Putamen (tissue), 1 donor: ENCODE data around the gene EGFLAM.

ENCODE experiments used
- DNase-seq: peaks from one replicate; pipeline ENCODE4 v3.0.0-alpha.2; 2016; ENCODE audit warnings: low spot score

The EGFLAM gene

DNA sequence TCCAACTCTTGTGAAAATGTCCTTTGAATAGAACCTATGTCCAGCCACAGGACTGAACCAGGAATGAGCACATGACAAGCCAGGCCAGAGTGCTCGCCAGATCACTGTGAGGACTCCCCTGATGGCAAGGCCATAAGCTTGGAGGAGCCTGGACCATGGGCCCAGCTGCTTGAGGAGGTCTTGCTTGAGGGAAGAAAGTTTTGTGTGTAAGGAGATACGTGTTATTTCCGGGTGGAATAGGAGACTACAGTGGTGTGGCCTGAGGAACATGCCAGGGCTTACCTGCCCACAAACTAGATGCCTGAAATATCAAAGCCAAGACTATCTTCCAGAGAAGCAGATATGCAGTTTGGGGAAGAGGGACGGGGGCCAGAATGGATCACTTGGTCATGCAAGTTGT lies 213.3 kb downstream of the EGFLAM start:
- no peak for DNase-seq

DNA sequence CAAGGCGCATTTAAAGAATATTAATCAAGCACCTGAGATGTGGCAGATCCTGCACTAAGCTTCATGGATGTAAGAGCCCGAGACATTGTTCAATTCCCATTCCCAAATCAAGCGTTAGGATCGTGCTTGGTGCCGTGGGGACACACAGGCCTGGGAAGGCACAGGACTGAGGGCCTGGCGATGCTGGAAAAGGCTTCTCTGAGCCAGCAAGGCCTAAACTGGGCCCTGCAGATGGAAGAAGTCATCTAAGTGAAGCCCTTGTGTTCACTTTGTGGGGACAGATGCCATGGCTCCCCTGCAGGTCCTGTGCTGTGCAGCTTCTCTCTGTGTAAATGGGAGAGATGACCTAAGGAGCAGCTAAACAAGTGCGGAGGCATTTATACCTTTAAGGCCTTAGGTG lies 214.2 kb downstream of the EGFLAM start:
- no peak for DNase-seq

DNA sequence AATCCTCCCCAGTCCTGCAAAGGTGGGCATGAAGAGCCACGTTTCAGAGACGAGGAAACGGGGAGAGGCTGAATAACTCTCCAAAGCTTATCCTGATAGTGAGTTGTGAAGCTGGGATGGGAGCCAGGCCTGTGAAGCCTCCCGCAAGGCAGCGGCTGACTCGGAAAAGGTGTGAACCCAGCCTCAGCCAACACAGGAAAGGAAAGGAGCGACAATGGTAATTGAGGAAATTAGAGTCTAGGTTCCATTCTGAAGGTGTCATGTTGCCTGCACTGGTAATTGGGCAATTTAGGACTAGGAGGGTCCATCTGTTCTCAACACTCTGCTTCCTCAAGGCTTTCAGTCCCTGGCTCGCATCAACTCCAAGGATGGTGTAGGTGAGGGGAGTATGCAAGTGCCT lies 214.6 kb downstream of the EGFLAM start:
- no peak for DNase-seq

DNA sequence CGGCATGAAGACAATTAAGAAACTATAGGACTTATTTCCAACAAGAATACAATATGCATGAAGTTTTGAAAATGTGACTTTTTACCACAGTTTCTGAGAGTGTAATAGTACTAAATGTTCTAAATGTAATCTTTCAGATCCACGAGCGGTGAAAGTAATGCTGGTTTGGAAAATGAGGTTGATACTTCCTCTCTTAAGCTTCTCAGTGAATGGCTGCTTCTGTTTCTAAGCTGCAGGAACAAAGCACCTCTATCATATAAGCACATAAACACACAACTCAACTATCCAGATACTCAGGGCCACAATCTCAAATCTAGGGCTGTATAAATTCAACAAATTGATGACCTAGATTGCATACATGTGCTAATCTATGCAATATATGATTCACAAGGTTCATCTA lies 219.8 kb downstream of the EGFLAM start:
- no peak for DNase-seq

DNA sequence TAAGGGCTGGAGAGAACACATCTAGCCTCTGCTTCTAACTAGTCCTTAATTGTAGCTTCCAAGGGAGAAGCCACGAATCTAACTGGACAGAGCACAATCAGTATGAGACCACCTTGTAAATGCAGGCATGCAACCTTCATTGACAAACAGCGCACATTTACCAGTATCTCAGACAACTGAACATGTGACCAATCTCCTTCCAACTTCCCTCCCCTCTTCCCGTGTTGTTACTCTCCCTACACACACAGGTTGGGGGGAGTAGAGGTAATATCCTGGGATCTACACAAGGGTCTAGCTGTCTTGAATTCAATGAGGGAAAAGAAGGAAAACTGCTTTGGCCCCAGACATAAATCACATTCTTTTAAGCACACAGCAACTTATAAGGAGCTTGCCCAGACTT lies 220.5 kb downstream of the EGFLAM start:
- DNase-seq: no peak

DNA sequence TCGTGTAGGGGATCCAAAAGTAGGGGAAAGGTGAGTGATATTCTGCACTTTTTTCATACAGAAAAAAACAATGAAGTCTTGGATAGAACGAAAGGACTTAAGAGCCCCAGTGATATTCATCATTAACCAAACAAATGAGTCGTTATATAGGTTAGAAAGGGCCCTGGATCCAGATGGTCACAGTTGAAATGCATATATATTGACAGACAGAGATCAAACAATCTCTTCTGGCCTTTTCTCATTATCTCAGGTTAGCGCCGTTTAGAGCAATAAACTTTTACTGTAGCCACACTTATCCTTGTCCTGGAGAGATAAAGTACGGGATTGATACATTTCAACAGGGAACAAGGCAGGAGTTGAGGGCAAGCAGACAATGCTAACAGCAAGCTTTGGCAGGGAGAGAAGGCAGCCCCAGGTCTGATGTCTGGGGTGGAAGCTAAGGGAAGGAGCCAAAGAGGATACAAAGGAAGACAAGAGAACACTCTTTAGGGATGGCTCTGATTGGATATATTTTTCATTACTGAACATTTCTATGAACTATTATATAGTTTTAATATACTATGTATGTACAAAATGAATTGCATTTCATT lies 221.1 kb downstream of the EGFLAM start:
- no peak for DNase-seq

DNA sequence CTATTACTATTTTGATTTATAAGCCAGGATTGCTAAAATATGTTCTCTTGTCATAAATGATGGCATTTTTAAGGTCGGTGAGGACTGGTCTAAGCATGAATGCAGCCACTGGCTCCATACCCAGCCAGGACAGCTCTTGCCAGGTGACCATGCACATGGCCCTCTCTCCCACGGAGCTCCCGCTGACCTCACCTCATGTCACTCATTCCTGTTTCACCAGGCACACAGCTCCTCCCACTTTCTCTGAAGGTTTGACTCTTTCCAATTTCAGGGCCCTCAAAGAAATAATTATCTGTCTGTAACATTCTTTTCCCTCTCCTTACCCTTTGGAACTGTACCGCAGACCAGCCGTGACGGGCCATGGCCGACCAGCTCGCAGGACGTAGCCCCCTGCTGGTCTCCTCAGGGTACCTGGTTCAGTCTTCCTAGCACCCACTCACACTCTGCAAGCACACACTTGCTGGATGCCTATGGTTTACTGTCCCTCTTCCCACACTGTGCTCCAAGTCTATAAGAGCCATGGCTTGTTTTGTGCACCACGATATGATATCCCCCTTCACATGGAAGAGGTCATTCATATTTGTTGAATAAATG lies 225.5 kb downstream of the EGFLAM start:
- DNase-seq: no peak

DNA sequence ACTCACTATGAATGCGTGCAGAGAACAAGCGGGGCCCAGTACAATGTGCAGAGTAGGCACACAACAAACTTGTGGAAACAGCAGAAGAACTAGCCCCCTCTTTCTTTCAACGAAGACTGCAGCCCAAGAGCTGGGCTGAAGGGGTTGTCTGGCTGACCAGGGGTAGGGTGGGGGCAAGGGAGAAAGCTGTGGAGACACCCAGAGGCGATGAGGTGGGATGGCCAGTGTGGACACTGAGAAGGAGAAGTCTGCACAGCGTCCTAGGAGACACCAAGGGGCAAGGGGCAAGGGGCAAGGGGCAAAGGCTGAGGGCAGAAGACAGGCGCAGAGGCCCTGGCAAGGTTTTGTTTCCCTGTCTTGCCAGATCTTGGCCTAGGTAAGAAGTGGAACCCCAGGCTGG lies 235.8 kb downstream of the EGFLAM start:
- DNase-seq: no peak

DNA sequence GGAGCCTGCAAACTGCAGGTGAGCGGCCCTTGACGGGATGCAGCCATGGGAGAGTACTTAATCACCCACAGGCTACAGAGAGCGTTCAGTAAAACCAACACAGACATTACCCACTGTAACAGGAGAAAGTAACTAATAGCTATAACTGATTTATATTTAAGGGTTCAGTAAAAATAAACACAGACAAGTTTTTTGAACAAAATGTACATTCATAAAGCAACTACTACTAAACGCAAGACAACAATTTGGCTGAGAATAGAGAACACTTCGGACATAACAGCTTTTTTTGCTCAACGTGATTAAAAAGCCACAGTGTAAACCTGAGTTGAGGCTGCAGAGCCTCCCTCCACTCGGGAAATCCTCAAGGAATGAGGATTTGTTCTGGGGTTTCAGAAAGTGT lies 236.4 kb downstream of the EGFLAM start:
- DNase-seq: no peak

DNA sequence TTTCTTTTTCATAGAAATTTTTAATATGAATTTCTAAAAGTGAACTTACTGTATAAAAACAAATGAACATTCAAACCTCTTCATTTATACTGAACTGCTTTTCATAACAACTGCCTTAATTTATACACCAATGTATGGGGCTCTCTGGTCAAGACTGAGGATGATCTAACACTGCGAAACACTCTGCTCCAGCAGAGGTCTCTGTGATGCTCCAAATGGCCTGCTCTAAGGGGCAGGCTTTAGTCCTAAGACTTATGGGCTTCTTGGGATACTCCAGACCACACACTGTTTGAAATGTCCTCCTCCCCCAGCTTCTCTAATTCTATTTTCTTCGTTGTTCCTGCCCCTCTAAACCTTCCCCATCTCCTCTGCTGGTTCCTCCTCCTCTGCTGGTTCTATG lies 239.6 kb downstream of the EGFLAM start:
- DNase-seq: peak; percentile 14

DNA sequence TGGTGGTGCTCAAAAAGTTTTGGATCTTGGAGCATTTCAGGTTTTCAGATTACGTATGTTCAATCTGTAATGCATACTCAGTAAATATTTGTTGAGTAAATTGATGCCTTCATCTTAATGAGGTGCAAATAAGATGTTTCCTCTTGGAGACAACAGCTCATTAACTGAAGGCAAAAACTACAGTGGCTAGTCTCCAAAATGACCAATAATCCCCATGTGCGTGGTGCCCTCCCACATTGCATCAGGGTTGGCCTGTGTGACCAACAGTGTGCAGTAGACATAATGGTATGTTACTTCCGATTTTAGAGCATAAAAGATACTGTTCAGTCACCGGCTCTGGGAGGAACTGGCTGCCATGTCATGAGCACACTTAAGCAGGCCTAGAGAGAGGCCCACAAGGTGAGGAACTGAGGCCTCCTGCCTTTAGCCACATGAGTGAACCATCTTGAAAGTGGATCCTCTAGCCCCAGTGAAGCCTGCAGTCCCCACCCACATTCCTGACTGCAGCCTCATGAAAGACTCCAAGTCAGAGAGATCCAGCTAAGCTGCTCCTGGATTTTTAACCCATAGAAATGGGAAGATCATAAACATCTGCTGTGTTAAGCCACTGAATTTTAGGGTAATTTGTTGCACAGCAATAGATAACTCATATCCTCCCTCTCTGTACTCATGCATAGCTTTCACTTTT lies 242.4 kb downstream of the EGFLAM start:
- no peak for DNase-seq

DNA sequence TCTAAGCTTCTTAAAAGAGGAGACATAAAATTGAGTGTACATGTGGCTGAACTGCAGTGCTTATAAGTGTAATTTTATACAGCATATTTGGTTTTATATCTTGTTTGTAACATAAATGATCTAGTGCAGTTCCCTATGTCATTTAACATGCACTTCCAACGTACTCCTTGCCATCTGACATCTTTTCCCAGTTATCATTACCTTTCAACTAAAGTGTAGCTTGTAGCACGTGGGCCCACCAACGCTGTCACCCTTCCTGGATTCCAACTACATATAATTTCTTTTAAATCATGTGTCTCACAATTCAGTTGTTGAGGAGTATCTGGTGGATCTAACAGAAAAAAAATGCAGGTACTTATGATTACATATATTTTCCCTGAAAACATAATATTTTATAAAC lies 247.9 kb downstream of the EGFLAM start:
- DNase-seq: no peak

DNA sequence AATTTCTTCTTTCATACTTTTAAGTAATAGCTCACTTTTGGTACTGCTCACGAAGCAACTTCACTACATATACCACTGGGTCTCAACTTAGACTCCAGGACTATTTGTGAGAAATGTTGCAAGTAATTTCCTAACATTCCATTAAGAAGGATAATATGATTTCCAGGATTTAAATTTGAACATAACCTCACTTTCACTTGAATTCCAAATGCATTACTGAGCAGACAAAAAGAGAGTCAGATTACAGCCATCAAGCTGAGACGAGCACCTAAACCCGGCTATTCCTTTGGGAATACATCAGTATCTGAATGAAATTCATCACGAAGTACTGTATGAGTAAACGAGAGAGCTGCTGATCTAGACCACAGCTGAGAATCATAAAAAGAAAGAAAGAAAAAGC lies 250.8 kb downstream of the EGFLAM start:
- no peak for DNase-seq
